GM04503 (cell line): ENCODE data around the gene RPH3AL.

ENCODE experiments used
- DNase-seq: peaks from one replicate; pipeline ENCODE4 v3.0.0-alpha.2; 2012; ENCODE audit warnings: low read depth

RPH3AL gene

GRCh38 chr17:352421-353212 lies at the start of gene RPH3AL:
Gene RPH3AL (minus strand): TSS chr17:352807. CDS start chr17:327543, 25,264 bp downstream.
- DNase-seq, result peak; percentile 44

GRCh38 chr17:400257-400656 lies 47.6 kb upstream of the RPH3AL start:
- no peak for DNase-seq

- DNase-seq, result no peak
Observed at GRCh38 chr17:396788-397187, 44.2 kb upstream of the RPH3AL start.

- DNase-seq, result no peak
Observed at GRCh38 chr17:395974-396373, 43.4 kb upstream of the RPH3AL start.

- DNase-seq, result no peak
Observed at GRCh38 chr17:395179-395578, 42.6 kb upstream of the RPH3AL start.

- DNase-seq, result no peak
Observed at GRCh38 chr17:394718-395095, 42.1 kb upstream of the RPH3AL start.

GRCh38 chr17:393806-394717 lies 41.5 kb upstream of the RPH3AL start:
- no peak for DNase-seq

- no peak for DNase-seq
Observed at GRCh38 chr17:391850-392249, 39.2 kb upstream of the RPH3AL start.

GRCh38 chr17:390025-390424 lies 37.4 kb upstream of the RPH3AL start:
- no peak for DNase-seq

- no peak for DNase-seq
Observed at GRCh38 chr17:388087-388486, 35.5 kb upstream of the RPH3AL start.

- DNase-seq, result no peak
Observed at GRCh38 chr17:386141-386876, 33.7 kb upstream of the RPH3AL start.

- no peak for DNase-seq
Observed at GRCh38 chr17:385836-386140, 33.2 kb upstream of the RPH3AL start.

GRCh38 chr17:385178-385835 lies 32.7 kb upstream of the RPH3AL start:
- no peak for DNase-seq

- DNase-seq, result no peak
Observed at GRCh38 chr17:384622-385177, 32.1 kb upstream of the RPH3AL start.

GRCh38 chr17:383771-384621 lies 31.4 kb upstream of the RPH3AL start:
- DNase-seq, result no peak

- no peak for DNase-seq
Observed at GRCh38 chr17:382644-383533, 30.3 kb upstream of the RPH3AL start.

GRCh38 chr17:381941-382643 lies 29.5 kb upstream of the RPH3AL start:
- DNase-seq, result no peak

GRCh38 chr17:381516-381915 lies 28.9 kb upstream of the RPH3AL start:
- no peak for DNase-seq
